Nephron progenitor cell (in vitro differentiated cells): ENCODE measurements around the gene SBK1.

Source experiments
- DNase-seq: peaks from one replicate; pipeline ENCODE4 v3.0.0; 2021
- H3K27ac Mint-ChIP-seq: 2 replicates; pipeline ENCODE4 v1.8.0; 2021; ENCODE audit warnings: mild to moderate bottlenecking, moderate library complexity, mixed read lengths
- H3K27me3 Mint-ChIP-seq: 2 replicates; pipeline ENCODE4 v1.8.0; 2021; ENCODE audit warnings: mild to moderate bottlenecking, low read depth, mixed read lengths; ENCODE audit not compliant: poor library complexity
- H3K36me3 Mint-ChIP-seq: 2 replicates; pipeline ENCODE4 v1.8.0; 2021; ENCODE audit warnings: low read depth, mixed read lengths
- H3K4me1 Mint-ChIP-seq: 2 replicates; pipeline ENCODE4 v1.8.0; 2021; ENCODE audit warnings: mixed read lengths
- H3K4me3 Mint-ChIP-seq: 2 replicates; pipeline ENCODE4 v1.8.0; 2021; ENCODE audit warnings: mild to moderate bottlenecking, moderate library complexity, mixed read lengths
- H3K9me3 Mint-ChIP-seq: 2 replicates; pipeline ENCODE4 v1.8.0; 2021; ENCODE audit warnings: mild to moderate bottlenecking, moderate library complexity, mixed read lengths
- TF ChIP-seq, protein P1 (sequence below): fragments of 200-600 bp; sonication (generic); IDR thresholded peaks from 2 replicates; pipeline ENCODE4 v1.5.0; 2021; ENCODE audit warnings: antibody characterized with exemption

The SBK1 gene

DNA sequence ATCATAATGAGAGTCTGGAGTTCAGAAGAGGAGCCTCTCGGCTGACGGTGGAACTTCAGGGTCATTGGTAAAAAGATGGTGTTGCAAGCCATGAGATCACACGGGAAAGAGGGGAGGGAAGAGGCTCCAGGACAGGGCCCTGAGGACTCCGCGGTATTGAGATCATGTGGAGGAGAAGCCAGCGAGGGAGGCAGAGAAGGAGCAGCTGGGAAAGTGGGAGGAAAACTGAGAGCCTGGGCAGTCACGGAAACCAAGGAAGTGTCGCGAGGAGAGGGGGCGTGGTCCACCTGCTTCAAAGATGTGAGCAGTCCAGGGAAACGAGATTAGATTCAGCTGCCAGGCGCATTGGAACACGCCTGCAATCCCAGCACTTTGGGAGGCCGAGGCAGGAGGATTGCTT lies 27.7 kb upstream of the SBK1 start:
- Mint-ChIP-seq H3K36me3 (no peaks in the 10 kb centered on the region), H3K27ac (peak overlapping the region; percentile 85), H3K9me3 (no peaks in the 10 kb centered on the region), H3K4me1 (peaks cover 27% of the 10 kb centered on the region), H3K27me3 (peaks cover 11% of the 10 kb centered on the region), H3K4me3 (no peak overlapping the region)
- peak; percentile 31 for DNase-seq
- TF ChIP-seq, protein P1, sequence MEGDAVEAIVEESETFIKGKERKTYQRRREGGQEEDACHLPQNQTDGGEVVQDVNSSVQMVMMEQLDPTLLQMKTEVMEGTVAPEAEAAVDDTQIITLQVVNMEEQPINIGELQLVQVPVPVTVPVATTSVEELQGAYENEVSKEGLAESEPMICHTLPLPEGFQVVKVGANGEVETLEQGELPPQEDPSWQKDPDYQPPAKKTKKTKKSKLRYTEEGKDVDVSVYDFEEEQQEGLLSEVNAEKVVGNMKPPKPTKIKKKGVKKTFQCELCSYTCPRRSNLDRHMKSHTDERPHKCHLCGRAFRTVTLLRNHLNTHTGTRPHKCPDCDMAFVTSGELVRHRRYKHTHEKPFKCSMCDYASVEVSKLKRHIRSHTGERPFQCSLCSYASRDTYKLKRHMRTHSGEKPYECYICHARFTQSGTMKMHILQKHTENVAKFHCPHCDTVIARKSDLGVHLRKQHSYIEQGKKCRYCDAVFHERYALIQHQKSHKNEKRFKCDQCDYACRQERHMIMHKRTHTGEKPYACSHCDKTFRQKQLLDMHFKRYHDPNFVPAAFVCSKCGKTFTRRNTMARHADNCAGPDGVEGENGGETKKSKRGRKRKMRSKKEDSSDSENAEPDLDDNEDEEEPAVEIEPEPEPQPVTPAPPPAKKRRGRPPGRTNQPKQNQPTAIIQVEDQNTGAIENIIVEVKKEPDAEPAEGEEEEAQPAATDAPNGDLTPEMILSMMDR = no peak

DNA sequence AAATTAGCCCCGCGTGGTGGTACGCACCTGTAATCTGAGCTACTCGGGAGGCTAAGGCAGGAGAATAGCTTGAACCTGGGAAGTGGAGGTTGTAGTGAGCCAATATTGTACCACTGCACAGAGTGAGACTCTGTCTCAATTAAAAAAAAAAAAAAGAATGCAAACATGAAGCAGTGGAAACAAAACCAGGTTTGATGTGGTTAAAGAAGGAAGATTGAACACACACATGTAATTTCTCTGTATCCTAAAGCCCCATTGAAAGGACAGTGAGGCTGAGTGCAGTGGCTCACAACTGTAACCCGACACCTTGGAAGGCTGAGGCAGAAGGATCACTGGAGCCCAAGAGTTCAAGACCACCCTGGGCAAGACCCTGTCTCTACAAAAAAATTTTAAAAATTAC lies 26.5 kb upstream of the SBK1 start:
- H3K9me3 Mint-ChIP-seq = peaks cover 6% of the 10 kb centered on the region
- H3K27me3 Mint-ChIP-seq = peaks cover 12% of the 10 kb centered on the region
- H3K4me1 Mint-ChIP-seq = peaks cover 22% of the 10 kb centered on the region

DNA sequence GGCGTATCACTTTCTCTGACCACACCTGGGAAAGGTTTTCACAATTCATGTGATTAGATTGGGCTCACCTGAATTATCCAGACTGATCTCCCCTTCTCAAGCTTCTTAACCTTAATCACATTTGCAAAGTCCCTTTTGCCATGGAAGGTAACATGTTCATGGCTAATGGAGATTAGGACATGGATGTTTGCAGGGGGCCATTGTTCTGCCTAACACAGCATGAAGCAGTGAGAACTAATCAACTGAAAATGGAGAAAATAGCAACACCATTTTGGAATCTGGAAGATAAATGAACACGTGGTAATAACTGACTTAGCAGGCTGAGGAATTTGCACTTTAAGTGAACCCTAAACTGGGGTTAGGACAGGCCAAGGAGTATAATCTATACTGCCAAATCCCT lies 25.0 kb upstream of the SBK1 start:
- Mint-ChIP-seq H3K4me3 (no peak overlapping the region), H3K36me3 (no peaks in the 10 kb centered on the region), H3K9me3 (peaks cover 20% of the 10 kb centered on the region), H3K27ac (no peak overlapping the region), H3K4me1 (peaks cover 22% of the 10 kb centered on the region), H3K27me3 (peaks cover 20% of the 10 kb centered on the region)
- no peak for DNase-seq
- TF ChIP-seq, protein P1 = no peak

More for the DNA sequence above, 26.5 kb upstream of the SBK1 start:
- H3K4me3 Mint-ChIP-seq = no peak overlapping the region
- H3K27ac Mint-ChIP-seq = no peak overlapping the region
- no peak for DNase-seq
- no peaks in the 10 kb centered on the region for H3K36me3 Mint-ChIP-seq
- TF ChIP-seq, protein P1 = no peak

DNA sequence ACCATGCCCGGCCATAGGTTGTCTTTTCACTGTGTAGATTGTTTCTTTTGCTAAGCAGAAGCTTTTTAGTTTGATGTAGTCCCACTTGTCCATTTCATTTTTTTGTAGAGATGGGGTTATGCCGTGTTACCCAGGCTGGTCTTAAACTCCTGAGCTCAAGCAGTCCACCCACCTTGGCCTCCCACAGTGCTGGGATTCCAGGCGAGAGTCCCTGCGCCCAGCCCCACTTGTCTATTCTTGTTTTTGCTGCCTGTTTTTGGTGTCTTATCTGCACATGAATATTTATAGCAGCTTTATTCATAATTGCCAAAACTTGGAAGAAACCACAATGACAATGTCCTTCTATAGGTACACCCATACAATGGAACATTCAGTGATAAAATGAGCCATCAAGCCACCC lies 18.8 kb upstream of the SBK1 start:
- TF ChIP-seq, protein P1 = no peak
- Mint-ChIP-seq H3K4me1 (peaks cover 20% of the 10 kb centered on the region), H3K36me3 (no peaks in the 10 kb centered on the region), H3K9me3 (peaks cover 21% of the 10 kb centered on the region), H3K27me3 (peaks cover 61% of the 10 kb centered on the region), H3K4me3 (no peak overlapping the region), H3K27ac (no peak overlapping the region)
- no peak for DNase-seq

DNA sequence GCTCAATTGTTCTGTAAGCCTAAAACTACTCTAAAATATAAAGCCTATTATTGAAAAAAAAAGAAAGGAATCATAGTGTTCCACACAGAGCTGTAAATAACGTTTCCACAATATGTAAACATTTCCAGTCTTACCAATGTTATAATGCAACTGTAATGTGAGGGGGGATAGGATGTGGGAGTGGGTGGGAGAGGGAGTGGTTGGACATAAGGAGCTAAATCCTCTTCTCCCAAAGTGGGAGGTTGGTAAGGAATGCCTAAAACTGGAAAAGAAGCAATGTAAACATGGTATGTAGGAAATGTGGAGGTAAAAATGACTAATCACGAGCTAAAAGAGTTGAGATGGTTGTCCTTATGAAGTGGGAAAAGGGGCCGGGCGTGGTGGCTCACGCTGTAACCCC lies 17.6 kb upstream of the SBK1 start:
- Mint-ChIP-seq H3K27ac (no peak overlapping the region), H3K27me3 (peaks cover 61% of the 10 kb centered on the region), H3K36me3 (no peaks in the 10 kb centered on the region), H3K9me3 (peaks cover 21% of the 10 kb centered on the region), H3K4me3 (no peak overlapping the region), H3K4me1 (peaks cover 20% of the 10 kb centered on the region)
- DNase-seq = no peak
- TF ChIP-seq, protein P1 = no peak

DNA sequence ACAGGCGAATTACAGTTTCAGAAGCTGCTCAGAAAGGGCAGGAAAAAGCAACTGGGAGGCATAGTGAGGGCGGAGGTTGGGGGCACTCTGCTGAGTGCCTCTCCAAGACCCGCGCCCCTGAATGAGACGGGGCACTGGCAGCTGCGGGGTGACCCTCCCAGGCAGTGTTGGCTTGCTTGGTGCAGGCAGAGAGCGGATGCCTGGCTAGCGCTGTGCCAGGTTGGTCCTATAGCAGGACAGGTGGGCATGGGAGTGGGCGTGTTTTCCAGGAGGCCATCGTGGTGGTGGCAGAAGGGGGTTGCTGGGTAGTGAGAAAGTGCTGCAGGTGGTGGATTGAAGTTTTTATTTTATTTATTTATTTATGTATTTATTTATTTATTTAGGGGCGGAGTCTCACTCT lies 16.0 kb upstream of the SBK1 start:
- H3K9me3 Mint-ChIP-seq = peaks cover 10% of the 10 kb centered on the region
- TF ChIP-seq, protein P1 = no peak
- DNase-seq = no peak
- peaks cover 20% of the 10 kb centered on the region for H3K4me1 Mint-ChIP-seq
- H3K27ac Mint-ChIP-seq = no peak overlapping the region
- no peak overlapping the region for H3K4me3 Mint-ChIP-seq
- H3K36me3 Mint-ChIP-seq = no peaks in the 10 kb centered on the region
- peaks cover 57% of the 10 kb centered on the region for H3K27me3 Mint-ChIP-seq
